HG03175 (cell line): Measurements from ENCODE around the gene SLC6A15.

Source experiments
- ATAC-seq: cut with Tn5 transposase; IDR thresholded peaks from one replicate; pipeline ENCODE4 v1.9.1; 2021; ENCODE audit warnings: mild to moderate bottlenecking, moderate library complexity; ENCODE audit not compliant: unreplicated experiment

The SLC6A15 gene

DNA sequence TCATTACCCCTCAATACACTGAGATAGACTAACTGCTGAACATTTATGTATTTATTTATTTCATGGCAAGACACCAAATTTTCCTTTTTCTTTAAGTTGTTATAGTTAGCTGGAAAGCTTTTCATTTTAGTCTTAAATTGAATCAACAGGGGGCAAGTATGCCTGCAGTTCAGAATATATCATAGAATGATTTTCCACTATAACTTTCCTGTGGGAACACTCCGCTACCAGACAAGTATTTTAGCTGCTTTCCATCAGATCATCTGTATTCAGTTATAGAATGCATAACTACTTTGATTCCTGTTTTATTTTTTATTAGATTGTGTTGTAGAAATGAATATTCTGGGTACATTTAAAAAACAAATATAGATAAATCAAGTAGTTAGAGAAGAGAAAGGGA, 102.0 kb downstream of the SLC6A15 start:
- ATAC-seq = no peak
